GM13977 (cell line): ENCODE data around the gene GNPTG.

Experiments
- DNase-seq: peaks from one replicate; pipeline ENCODE4 v3.0.0; 2012; ENCODE audit warnings: low spot score
- CTCF ChIP-seq: IDR thresholded peaks from 2 replicates; pipeline ENCODE4 v1.5.1; 2012; ENCODE audit warnings: mild to moderate bottlenecking, control low read depth; ENCODE audit not compliant: insufficient read depth; ENCODE audit errors: extremely low read depth, missing control alignments
- in situ Hi-C: fragments of 300-500 bp; cut with MboI; formaldehyde crosslinking; loops from one replicate; pipeline ENCODE4 v1.12.0; 2022; ENCODE audit warnings: low sequenced_read_pairs, low pct_unique_long_range_greater_than_20kb, mixed read lengths, inconsistent platforms; ENCODE audit not compliant: unreplicated experiment

Gene GNPTG

GRCh38 chr16:1403036-1403435 lies 51.3 kb downstream of the GNPTG start:
- in situ Hi-C loops = no loop called here
- no peak for DNase-seq

GRCh38 chr16:1403733-1404132 lies 52.0 kb downstream of the GNPTG start:
- no peak for TF ChIP-seq CTCF
- in situ Hi-C loops = no loop called here

More at GRCh38 chr16:1403036-1403435, 51.3 kb downstream of the GNPTG start:
- TF ChIP-seq CTCF = no peak

GRCh38 chr16:1407753-1408152 lies 56.0 kb downstream of the GNPTG start:
- no peak for TF ChIP-seq CTCF
- no peak for DNase-seq
- in situ Hi-C loops = no loop called here

More at GRCh38 chr16:1403733-1404132, 52.0 kb downstream of the GNPTG start:
- no peak for DNase-seq

- no peak for TF ChIP-seq CTCF
- in situ Hi-C loops = no loop called here
- peak; percentile 96 for DNase-seq
Observed at GRCh38 chr16:1408171-1408837, 56.6 kb downstream of the GNPTG start.

- in situ Hi-C loops = no loop called here
- no peak for DNase-seq
- no peak for TF ChIP-seq CTCF
Observed at GRCh38 chr16:1412847-1413246, 61.1 kb downstream of the GNPTG start.
